CD14-positive monocyte (primary cell): Measurements from ENCODE around the gene MYOD1. TPM values are rescaled to one million over a fixed set of nuclear protein-coding genes. Genes with fewer than 3 reads are reported as not detected.

Experiments
- DNase-seq, 3 donors: peaks; one replicate each; pipeline ENCODE4 v3.0.0-alpha.2; 2011 to 2022
- H2AFZ ChIP-seq: 2 replicates; pipeline ENCODE4 v1.6.0; 2012; ENCODE audit warnings: mild to moderate bottlenecking, low read depth, low read length, inconsistent platforms; ENCODE audit not compliant: insufficient read depth, poor library complexity, severe bottlenecking
- H3K27ac ChIP-seq, 2 donors: 1 replicate in 1 of 2; 2 replicates in 1 of 2; pipeline ENCODE4 v1.5.1; 2012 to 2013; ENCODE audit warnings: low read length in 2 of 2, control low read depth in 1 of 2, inconsistent platforms in 1 of 2, low read depth in 1 of 2, mild to moderate bottlenecking in 1 of 2
- H3K27me3 ChIP-seq, 2 donors: one replicate each; pipeline versions ENCODE4 v1.6.0 to v1.6.1; 2011 to 2013; ENCODE audit warnings: low read length in 2 of 2; ENCODE audit not compliant: control insufficient read depth in 2 of 2, insufficient read depth in 2 of 2
- H3K36me3 ChIP-seq, 2 donors: replicated peaks in 1 of 2; 1 replicate in 1 of 2; 2 replicates in 1 of 2; pipeline versions ENCODE4 v1.5.1 to v1.6.1; 2012 to 2013; ENCODE audit warnings: low read length in 2 of 2, control low read depth in 1 of 2, inconsistent platforms in 1 of 2, mild to moderate bottlenecking in 1 of 2; ENCODE audit not compliant: insufficient read depth in 2 of 2, control insufficient read depth in 1 of 2
- H3K4me1 ChIP-seq, 2 donors: 1 replicate in 1 of 2; 2 replicates in 1 of 2; pipeline versions ENCODE4 v1.5.1 to v1.6.1; 2012 to 2013; ENCODE audit warnings: low read length in 2 of 2, control low read depth in 1 of 2, inconsistent platforms in 1 of 2, mild to moderate bottlenecking in 1 of 2, moderate library complexity in 1 of 2; ENCODE audit not compliant: insufficient read depth in 2 of 2, control insufficient read depth in 1 of 2
- H3K4me2 ChIP-seq: replicated peaks from 2 replicates; pipeline ENCODE3; 2012; ENCODE audit warnings: low read length, moderate library complexity, mild to moderate bottlenecking; ENCODE audit not compliant: poor library complexity, severe bottlenecking; ENCODE audit errors: extremely low read depth
- H3K4me3 ChIP-seq, 3 experiments: fragments of 200-600 bp in 1 of 3; sonication (generic) in 1 of 3; replicated peaks in 1 of 3; 1 replicate in 2 of 3; 2 replicates in 1 of 3; pipeline ENCODE4 v1.5.1; 2011 to 2013; ENCODE audit warnings: low read length in 3 of 3, mild to moderate bottlenecking in 3 of 3, control low read depth in 2 of 3, low read depth in 2 of 3, inconsistent platforms in 1 of 3, moderate library complexity in 1 of 3
- H3K79me2 ChIP-seq: 2 replicates; pipeline ENCODE4 v1.6.0; 2012; ENCODE audit warnings: mild to moderate bottlenecking, control low read depth, inconsistent platforms, low read length, moderate library complexity; ENCODE audit not compliant: insufficient read depth
- H3K9ac ChIP-seq: 2 replicates; pipeline ENCODE4 v1.6.0; 2017; ENCODE audit warnings: low read length, mild to moderate bottlenecking; ENCODE audit not compliant: insufficient read depth, poor library complexity, severe bottlenecking
- H3K9me3 ChIP-seq, 2 donors: replicated peaks in 1 of 2; 1 replicate in 1 of 2; 2 replicates in 1 of 2; pipeline versions ENCODE4 v1.5.1 to v1.6.1; 2012 to 2013; ENCODE audit warnings: low read length in 2 of 2, control low read depth in 1 of 2; ENCODE audit not compliant: control insufficient read depth in 1 of 2, insufficient read depth in 1 of 2
- H4K20me1 ChIP-seq: 2 replicates; pipeline ENCODE4 v1.6.0; 2012; ENCODE audit warnings: mild to moderate bottlenecking, low read length, control low read depth, moderate library complexity; ENCODE audit not compliant: insufficient read depth
- H3K27ac Mint-ChIP-seq, 7 donors: one replicate each; pipeline ENCODE4 v1.8.0; 2020; ENCODE audit warnings: mild to moderate bottlenecking in 7 of 7, mixed read lengths in 7 of 7, moderate library complexity in 6 of 7, inconsistent platforms in 2 of 7
- H3K27me3 Mint-ChIP-seq, 3 donors: one replicate each; pipeline ENCODE4 v1.8.0; 2021 to 2022; ENCODE audit warnings: low read depth in 3 of 3, mild to moderate bottlenecking in 3 of 3, mixed read lengths in 3 of 3, moderate library complexity in 3 of 3, inconsistent platforms in 1 of 3
- H3K36me3 Mint-ChIP-seq, 2 donors: one replicate each; pipeline ENCODE4 v1.8.0; 2020; ENCODE audit warnings: mixed read lengths in 2 of 2, inconsistent platforms in 1 of 2, mild to moderate bottlenecking in 1 of 2
- H3K4me1 Mint-ChIP-seq: one replicate; pipeline ENCODE4 v1.8.0; 2020; ENCODE audit warnings: mild to moderate bottlenecking, mixed read lengths
- H3K4me3 Mint-ChIP-seq, 2 donors: one replicate each; pipeline ENCODE4 v1.8.0; 2020; ENCODE audit warnings: mild to moderate bottlenecking in 2 of 2, mixed read lengths in 2 of 2, moderate library complexity in 1 of 2
- H3K9me3 Mint-ChIP-seq, 7 donors: one replicate each; pipeline ENCODE4 v1.8.0; 2020 to 2022; ENCODE audit warnings: mixed read lengths in 7 of 7, mild to moderate bottlenecking in 6 of 7, moderate library complexity in 6 of 7, inconsistent platforms in 2 of 7
- CTCF ChIP-seq: fragments of 200-600 bp; IDR thresholded peaks from one replicate; pipeline ENCODE4 v1.8.0; 2022; ENCODE audit warnings: antibody characterized with exemption, mild to moderate bottlenecking
- WGBS: methylation state at CpG from one replicate; pipeline ENCODE4 v1.1.5; 2013; ENCODE audit warnings: missing lambda C conversion rate; ENCODE audit not compliant: insufficient coverage; 5-methylcytosine and 5-hydroxymethylcytosine counted together
- intact Hi-C, 2 donors: fragments of 100-400 bp; cut with micrococcal nuclease; formaldehyde crosslinking; loops; one replicate each; pipeline versions ENCODE4 v1.15.0 to v1.15.1; 2023
- polyA plus RNA-seq, 3 donors: library from polyadenylated mRNA; depleted of rRNA in 1 of 3; unstranded in 2 of 3; stranded (reverse) in 1 of 3; fragments of 300-500 nt in 2 of 3; fragments of >200 nt in 1 of 3; fragmentation: Illumina TruSeq in 2 of 3; gene quantifications; 1 replicate in 2 of 3; 2 replicates in 1 of 3; pipeline ENCODE4 v1.2.3, GENCODE V29; 2012 to 2021

Gene MYOD1
- polyA plus RNA-seq, 3 donors: not detected

GRCh38 chr11:17683377-17684161, 35.8 kb upstream of the MYOD1 start:
- Histone ChIP-seq H3K9ac (no peak overlapping the region), H4K20me1 (no peaks in the 10 kb centered on the region), H3K9me3 (no peaks in the 10 kb centered on the region), H3K36me3 (no peaks in the 10 kb centered on the region), H3K27ac (no peak overlapping the region), H3K4me2 (no peak overlapping the region), H3K4me3 (no peak overlapping the region), H2AFZ (no peak overlapping the region), H3K79me2 (no peaks in the 10 kb centered on the region), H3K4me1 (no peaks in the 10 kb centered on the region), H3K27me3 (peaks cover 0 to 3% of the 10 kb centered on the region in 2 donors)
- Mint-ChIP-seq H3K36me3 (no peaks in the 10 kb centered on the region), H3K9me3 (peaks cover 0 to 2% (median 0%) of the 10 kb centered on the region in 7 donors), H3K4me1 (no peaks in the 10 kb centered on the region), H3K27ac (no peak overlapping the region), H3K4me3 (no peak overlapping the region), H3K27me3 (peaks cover 8 to 12% (median 12%) of the 10 kb centered on the region in 3 donors)
- WGBS: 86% methylated on average over 11 of the region's 12 CpGs
- no peak for DNase-seq
- intact Hi-C loops: no loop called here
- TF ChIP-seq CTCF: no peak

GRCh38 chr11:17684550-17684949, 34.8 kb upstream of the MYOD1 start:
- WGBS: 100% methylated on average over 2 of the region's 5 CpGs
- no peaks in the 10 kb centered on the region for H3K79me2 ChIP-seq
- H3K27ac ChIP-seq: no peak overlapping the region
- no peak overlapping the region for H3K4me3 ChIP-seq
- H3K4me2 ChIP-seq: no peak overlapping the region
- H3K4me1 ChIP-seq: no peaks in the 10 kb centered on the region
- Mint-ChIP-seq H3K9me3 (peaks cover 0 to 2% (median 0%) of the 10 kb centered on the region in 7 donors), H3K4me1 (no peaks in the 10 kb centered on the region), H3K4me3 (no peak overlapping the region), H3K27ac (no peak overlapping the region), H3K27me3 (peaks cover 7 to 12% (median 12%) of the 10 kb centered on the region in 3 donors), H3K36me3 (no peaks in the 10 kb centered on the region)
- TF ChIP-seq CTCF: no peak
- peaks cover 0 to 3% of the 10 kb centered on the region in 2 donors for H3K27me3 ChIP-seq
- no peaks in the 10 kb centered on the region for H3K9me3 ChIP-seq
- no peaks in the 10 kb centered on the region for H3K36me3 ChIP-seq
- H3K9ac ChIP-seq: no peak overlapping the region
- intact Hi-C loops: no loop called here
- no peak overlapping the region for H2AFZ ChIP-seq
- H4K20me1 ChIP-seq: no peaks in the 10 kb centered on the region
- DNase-seq: no peak
